Subcutaneous adipose tissue (tissue), 4 donors: Measurements from ENCODE around the gene LDLRAD4. TPM values are rescaled to one million over a fixed set of nuclear protein-coding genes. Genes with fewer than 3 reads are reported as not detected.

ENCODE experiments used
- total RNA-seq, 4 donors: library from RNA; depleted of rRNA; stranded (reverse); fragments of >200 nt; gene quantifications; one replicate each; pipeline ENCODE4 v1.1.0, GENCODE V29; 2016
- TF ChIP-seq, protein P1 (sequence below): fragments of 450-650 bp; IDR thresholded peaks from one replicate; pipeline ENCODE4 v1.5.1; 2016; ENCODE audit warnings: low read depth, mild to moderate bottlenecking, control low read depth, antibody characterized with exemption, moderate library complexity

The LDLRAD4 gene
- total RNA-seq, 4 donors from 2014 or later: 16.4 to 28.4 (median 21.6) TPM

DNA sequence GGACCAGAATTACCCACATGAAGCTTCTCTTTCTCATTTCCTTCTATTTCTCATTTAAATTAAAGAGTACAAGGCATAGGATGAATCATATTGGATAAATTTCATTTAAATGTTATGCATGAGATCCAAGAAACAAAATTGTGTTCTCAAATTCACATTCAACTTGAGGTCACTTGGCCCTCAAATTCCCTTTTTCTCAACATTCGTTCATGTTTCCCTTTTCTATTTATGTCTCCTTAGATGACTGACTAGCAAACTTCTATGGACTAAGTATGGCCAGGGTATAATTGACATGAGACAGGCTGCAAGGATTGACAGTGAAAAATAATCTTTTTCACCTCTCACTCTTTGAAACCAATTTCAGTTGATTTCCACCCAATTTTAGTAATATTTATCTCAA, 4.0 kb upstream of the LDLRAD4 start:
- TF ChIP-seq, protein P1, sequence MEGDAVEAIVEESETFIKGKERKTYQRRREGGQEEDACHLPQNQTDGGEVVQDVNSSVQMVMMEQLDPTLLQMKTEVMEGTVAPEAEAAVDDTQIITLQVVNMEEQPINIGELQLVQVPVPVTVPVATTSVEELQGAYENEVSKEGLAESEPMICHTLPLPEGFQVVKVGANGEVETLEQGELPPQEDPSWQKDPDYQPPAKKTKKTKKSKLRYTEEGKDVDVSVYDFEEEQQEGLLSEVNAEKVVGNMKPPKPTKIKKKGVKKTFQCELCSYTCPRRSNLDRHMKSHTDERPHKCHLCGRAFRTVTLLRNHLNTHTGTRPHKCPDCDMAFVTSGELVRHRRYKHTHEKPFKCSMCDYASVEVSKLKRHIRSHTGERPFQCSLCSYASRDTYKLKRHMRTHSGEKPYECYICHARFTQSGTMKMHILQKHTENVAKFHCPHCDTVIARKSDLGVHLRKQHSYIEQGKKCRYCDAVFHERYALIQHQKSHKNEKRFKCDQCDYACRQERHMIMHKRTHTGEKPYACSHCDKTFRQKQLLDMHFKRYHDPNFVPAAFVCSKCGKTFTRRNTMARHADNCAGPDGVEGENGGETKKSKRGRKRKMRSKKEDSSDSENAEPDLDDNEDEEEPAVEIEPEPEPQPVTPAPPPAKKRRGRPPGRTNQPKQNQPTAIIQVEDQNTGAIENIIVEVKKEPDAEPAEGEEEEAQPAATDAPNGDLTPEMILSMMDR: no peak

DNA sequence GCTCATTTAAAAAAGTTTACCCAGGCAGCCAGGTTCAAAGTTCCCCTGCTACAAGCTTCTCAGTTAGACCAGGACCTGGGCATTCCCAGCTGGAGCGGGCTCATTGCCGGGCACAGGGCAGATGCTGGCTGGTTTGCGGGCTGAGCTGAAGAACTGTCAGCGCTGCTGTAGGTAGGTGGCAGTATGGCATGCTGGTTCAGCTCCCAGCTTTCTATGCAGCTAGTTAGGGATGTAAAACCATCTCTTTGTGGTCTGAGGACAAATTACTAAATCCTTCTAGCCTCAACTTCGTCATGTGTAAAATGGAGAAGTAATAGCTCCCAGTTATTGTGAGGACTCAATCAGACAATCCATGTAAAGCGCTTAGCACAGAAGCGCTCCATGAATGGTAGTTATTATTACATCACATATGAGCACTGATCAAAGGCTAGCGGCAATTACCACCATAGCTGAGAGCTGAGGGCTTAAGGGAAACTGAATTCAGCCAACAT, 2.4 kb upstream of the LDLRAD4 start:
- TF ChIP-seq, protein P1: no peak

DNA sequence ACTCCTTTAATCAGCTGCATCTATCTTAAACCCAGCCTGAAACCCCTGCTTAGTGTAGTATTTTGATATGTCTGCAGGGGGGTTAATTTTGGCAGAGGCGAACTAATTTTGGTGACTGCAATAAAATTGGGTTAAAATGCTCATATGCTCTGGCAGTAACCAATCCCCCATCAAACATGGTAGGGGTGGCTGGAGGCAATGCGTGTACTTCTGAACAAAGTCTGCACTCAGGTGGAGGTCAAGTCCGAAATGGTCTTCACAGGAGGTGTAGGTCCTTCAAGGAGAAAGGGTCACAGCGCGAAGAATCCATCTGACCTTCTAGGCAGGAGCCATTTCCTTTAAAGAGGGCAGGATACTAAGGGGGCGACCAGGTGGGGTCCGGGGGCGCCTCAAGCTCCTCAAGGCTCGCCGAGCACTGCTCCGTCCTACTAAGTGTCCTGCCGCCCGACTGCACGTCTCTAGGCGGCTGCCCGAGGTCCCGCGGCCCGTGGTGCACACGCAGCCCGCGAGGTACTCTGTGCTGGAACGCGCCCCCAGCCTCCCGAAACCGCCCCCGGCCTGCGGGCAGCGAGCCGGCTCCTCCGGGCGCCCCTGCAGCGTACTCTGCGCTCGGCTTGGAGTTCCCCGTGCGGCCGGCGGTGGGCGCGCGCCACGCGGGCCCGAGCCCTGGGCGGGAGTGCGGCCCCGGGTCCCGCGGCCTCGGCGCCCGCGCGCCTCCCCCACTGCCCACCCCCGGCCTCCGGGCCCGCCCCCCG, 1.7 kb upstream of the LDLRAD4 start:
- TF ChIP-seq, protein P1: no peak

DNA sequence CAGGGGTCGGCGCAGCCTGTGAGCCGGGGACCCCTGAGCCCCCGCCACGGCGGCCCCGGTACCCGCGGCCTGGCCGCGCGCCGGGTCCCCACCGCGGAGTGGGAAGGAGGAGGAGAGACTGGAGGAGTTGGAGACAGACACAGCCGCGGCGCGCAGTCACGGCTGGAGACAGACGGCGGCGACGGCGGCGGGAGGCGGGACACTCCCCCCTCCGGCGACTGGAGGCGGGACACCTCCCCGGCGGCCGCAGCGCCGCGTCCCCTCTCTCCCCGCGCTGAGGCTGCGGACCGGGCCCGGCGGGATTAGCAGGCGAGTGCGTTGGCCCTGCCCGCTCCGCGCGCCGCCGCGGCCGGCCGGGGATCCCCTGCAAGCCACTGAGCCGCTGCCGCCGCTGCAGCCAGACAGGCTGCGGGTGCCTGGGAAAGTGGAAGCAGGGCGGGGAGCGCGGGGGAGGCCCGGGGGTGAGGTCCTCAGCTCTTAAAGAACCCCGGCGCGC, 1.0 kb upstream of the LDLRAD4 start:
- TF ChIP-seq, protein P1: no peak

DNA sequence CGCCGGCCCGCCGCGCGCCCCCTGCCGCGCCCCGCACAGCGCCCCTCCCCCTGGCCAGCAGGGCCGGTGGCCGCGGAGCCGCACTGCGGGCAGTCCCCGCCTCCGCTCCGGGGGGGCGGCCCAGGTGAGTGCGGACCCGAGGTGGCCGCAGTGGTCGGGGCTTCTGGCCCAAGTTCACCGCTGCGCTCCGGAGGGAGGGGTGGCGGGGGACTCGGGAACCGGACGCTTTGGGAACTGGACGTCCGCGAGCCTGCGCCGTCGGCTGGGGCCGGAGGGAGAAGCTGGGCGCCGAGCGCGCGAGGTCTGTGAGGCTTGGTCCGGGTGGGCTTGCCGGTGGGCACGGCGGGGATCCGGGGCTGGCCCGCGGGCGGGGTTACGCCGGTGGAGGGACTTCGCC, 591 bp upstream of the LDLRAD4 start:
- TF ChIP-seq, protein P1: no peak

DNA sequence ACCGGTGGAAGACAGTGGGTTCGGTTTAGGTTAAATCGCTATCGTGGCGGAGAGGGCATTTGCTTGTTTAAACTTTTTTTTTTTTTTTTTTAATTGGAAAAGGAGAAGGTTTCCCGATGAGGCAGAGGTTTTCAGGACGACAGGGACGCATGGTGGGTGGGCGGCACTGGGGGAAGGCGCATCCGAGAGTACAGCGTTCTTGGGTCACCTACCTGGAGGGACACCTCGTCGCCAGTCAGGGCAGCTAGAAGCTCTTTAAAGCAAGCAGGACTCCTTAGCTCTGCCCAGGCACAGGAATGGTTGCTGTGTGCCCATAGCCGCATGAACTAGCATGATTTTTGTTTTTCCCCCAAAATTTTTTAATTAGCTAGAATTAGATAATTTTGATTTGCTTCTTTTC, 437 bp downstream of the LDLRAD4 start:
- TF ChIP-seq, protein P1: no peak

DNA sequence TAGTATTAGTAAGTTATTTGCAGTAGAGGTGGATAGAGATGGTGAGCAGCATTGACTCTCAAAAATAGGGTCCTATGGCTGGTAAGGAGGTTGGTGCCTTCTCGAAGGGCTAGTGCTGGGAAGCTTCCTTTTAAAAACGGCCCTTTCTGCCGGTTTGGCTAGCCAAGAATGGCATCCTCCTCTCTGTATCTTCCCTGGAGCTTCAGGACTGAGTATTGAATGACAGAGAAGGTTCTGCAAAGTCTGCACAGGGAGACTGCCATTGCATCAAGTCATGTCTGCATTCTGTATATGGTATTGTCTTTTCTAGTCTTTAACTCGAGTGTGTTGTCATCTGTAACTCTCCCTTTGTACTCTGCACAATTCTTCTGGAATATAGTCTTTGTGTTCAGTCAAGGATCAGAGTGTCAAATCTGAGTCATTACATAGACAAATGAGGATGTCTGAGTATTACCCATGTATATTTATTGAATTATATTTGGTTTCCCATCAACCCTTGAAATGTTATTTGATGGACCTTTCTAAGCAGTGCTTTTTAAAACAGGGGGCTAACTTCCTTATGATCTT, 1.1 kb downstream of the LDLRAD4 start:
- TF ChIP-seq, protein P1: no peak
